ENCODE data around the gene LRRC75A. TPM values are rescaled to one million over a fixed set of nuclear protein-coding genes. Genes with fewer than 3 reads are reported as not detected.

Gene LRRC75A
- total and polyA plus RNA-seq, 2 of the 8 experiments (the other 6 are each of a cell fraction or from before 2014, with no cell fraction given): 9.7 to 9.9 TPM

DNA sequence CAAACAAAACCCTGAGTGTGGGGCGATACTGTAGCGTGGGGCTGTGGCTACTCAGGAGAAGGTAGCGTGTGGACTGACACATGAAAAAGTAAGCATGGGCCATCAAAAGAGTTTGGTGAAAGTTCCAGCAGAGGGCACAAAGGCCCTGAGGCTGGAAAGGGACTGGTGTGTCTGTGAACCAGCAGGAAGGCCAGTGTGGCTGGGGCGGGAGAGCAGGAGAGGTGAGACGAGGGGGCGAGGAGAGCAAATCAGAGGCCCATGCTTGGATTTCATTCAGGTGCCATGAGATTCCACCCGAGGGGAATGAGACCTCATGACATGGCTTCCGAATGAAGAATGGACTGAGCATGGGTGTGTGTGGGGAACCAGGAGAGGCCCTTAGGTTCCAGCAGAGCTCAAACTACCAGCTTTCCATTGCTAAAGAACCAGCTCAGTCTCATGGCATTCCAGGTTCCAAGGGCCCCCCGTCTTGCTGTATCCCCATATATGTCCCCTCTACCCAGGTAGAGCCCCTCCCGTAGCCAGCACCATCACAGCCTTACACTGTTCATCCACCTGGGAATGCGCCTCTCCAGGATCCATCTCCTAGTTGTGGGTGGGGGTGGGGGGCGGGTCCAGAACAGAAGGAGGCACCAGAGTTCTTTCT is 45.5 kb downstream of the LRRC75A start:
- no peak overlapping the region for H3K56ac ChIP-seq (replicated peaks; ENCODE audit: insufficient read length, low read depth, low read length)
- H3K23ac ChIP-seq (ENCODE audit: insufficient read length): no peak overlapping the region
- no peak overlapping the region for H2BK12ac ChIP-seq (ENCODE audit: low read depth, low read length)
- no peak overlapping the region for H2AK5ac ChIP-seq (ENCODE audit: low read depth, low read length)
- TF ChIP-seq CBX5 (IDR thresholded peaks at IDR 0.05; ENCODE audit: low read depth, low read length) (no peak), MAFK (IDR thresholded peaks at IDR 0.05; ENCODE audit: low read depth, low read length) (no peak), RAD21 (IDR thresholded peaks at IDR 0.05 in 1 of 2, conservative IDR thresholded peaks at IDR 0.05 in 1 of 2; ENCODE audit: low read depth in 2 of 2, low read length in 2 of 2) (peak; percentile 21 to 45; a peak in 3 of 4 replicates), HDAC2 (IDR thresholded peaks at IDR 0.05; ENCODE audit: borderline replicate concordance in 1 of 2, low read depth in 2 of 2, low read length in 2 of 2) (no peak), JUND (IDR thresholded peaks at IDR 0.05; ENCODE audit: low read length) (no peak), POLR2AphosphoS5 (IDR thresholded peaks at IDR 0.05; ENCODE audit: low read depth, low read length) (peak; percentile 13; the same call in 1 of the 2 replicates), POLR2A (IDR thresholded peaks at IDR 0.05; ENCODE audit: control extremely low read depth in 1 of 2, low read depth in 2 of 2, low read length in 2 of 2) (peak in 1 of 2 experiments; percentile 77; a peak in 1 of 3 replicates), SAP30 (IDR thresholded peaks at IDR 0.05; ENCODE audit: insufficient read depth, insufficient replicate concordance, low read length) (no peak)
- TF ChIP-seq, protein P1, sequence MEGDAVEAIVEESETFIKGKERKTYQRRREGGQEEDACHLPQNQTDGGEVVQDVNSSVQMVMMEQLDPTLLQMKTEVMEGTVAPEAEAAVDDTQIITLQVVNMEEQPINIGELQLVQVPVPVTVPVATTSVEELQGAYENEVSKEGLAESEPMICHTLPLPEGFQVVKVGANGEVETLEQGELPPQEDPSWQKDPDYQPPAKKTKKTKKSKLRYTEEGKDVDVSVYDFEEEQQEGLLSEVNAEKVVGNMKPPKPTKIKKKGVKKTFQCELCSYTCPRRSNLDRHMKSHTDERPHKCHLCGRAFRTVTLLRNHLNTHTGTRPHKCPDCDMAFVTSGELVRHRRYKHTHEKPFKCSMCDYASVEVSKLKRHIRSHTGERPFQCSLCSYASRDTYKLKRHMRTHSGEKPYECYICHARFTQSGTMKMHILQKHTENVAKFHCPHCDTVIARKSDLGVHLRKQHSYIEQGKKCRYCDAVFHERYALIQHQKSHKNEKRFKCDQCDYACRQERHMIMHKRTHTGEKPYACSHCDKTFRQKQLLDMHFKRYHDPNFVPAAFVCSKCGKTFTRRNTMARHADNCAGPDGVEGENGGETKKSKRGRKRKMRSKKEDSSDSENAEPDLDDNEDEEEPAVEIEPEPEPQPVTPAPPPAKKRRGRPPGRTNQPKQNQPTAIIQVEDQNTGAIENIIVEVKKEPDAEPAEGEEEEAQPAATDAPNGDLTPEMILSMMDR (IDR thresholded peaks at IDR 0.05; ENCODE audit: control extremely low read depth in 1 of 3, insufficient read depth in 1 of 3, low read depth in 1 of 3, low read length in 3 of 3): peak; percentile 1 to 33 (median 6); a peak in 3 of 4 replicates
- POLR2A ChIA-PET (ENCODE audit: partially characterized antibody): interaction anchor here (0.7 to 17.6 kb wide), 7 partner anchors 5 to 94 kb away, joined by 3 to 204 read pairs (median 4); partner anchors contain the start of gene CENPV
- H3K79me2 ChIP-seq (ENCODE audit: control insufficient read depth in 1 of 2, insufficient read depth in 2 of 2, low read length in 2 of 2): no peaks in the 10 kb centered on the region; a peak in 1 of 4 replicates
- H2BK20ac ChIP-seq (ENCODE audit: low read length): no peak overlapping the region
- peaks cover 0 to 5% (median under 1%) of the 10 kb centered on the region in 4 experiments; a peak in 2 of 7 replicates for H3K4me1 ChIP-seq (replicated peaks in 1 of 4; ENCODE audit: control insufficient read depth in 3 of 4, insufficient read depth in 4 of 4, low read length in 3 of 4)
- no peaks in the 10 kb centered on the region for H3K9me3 ChIP-seq (ENCODE audit: insufficient read depth in 2 of 2, low read depth in 1 of 2, low read length in 1 of 2)
- no peak overlapping the region for H2BK120ac ChIP-seq (replicated peaks; ENCODE audit: low read depth, low read length)
- no peak overlapping the region for H3K18ac ChIP-seq (ENCODE audit: extremely low read depth, low read length)
- H3K36me3 ChIP-seq (ENCODE audit: control insufficient read depth in 2 of 4, insufficient read depth in 4 of 4, low read length in 3 of 4): peaks cover 7 to 61% (median 26%) of the 10 kb centered on the region in 4 experiments
- no peak overlapping the region for H2BK5ac ChIP-seq (ENCODE audit: low read depth, low read length)
- 88% methylated on average over 11 of the region's 12 CpGs; no CpG with 5 or more reads in 1 of the 2 experiments for WGBS, 2 experiments (ENCODE audit: extremely low coverage in 1 of 2, insufficient coverage in 1 of 2, insufficient read length in 1 of 2, insufficient replicate concordance in 2 of 2, low coverage in 1 of 2, low lambda C conversion rate in 2 of 2, missing lambda C conversion rate in 1 of 2)
- no peak overlapping the region for H3K4me2 ChIP-seq (ENCODE audit: insufficient read depth in 1 of 2, low read depth in 2 of 2, low read length in 2 of 2)
- H4K91ac ChIP-seq (replicated peaks; ENCODE audit: insufficient read length, low read length): no peak overlapping the region
- FAIRE-seq: no peak
- no peak overlapping the region for H2BK15ac ChIP-seq (ENCODE audit: low read length)
- no peak overlapping the region for H4K8ac ChIP-seq (ENCODE audit: extremely low read depth, insufficient read depth, low read length)
- peaks cover 3% of the 10 kb centered on the region; the same call in 1 of the 2 replicates for H3K79me1 ChIP-seq (ENCODE audit: low read depth, low read length)
- H3K4ac ChIP-seq (replicated peaks; ENCODE audit: insufficient read length, low read depth, low read length): no peak overlapping the region
- DNase-seq (ENCODE audit: low read depth in 1 of 2, low spot score in 2 of 2): peak in 1 of 2 experiments; percentile 63
- H3K27ac ChIP-seq (ENCODE audit: low read depth, low read length): no peak overlapping the region
- H3K9ac ChIP-seq (replicated peaks in 1 of 4; ENCODE audit: extremely low read depth in 1 of 4, low read depth in 3 of 4, low read length in 3 of 4): no peak overlapping the region; a peak in 1 of 7 replicates
- H2AFZ ChIP-seq (ENCODE audit: low read length): no peak overlapping the region
- no peak overlapping the region for H3K4me3 ChIP-seq (ENCODE audit: extremely low read depth in 1 of 4, insufficient read depth in 2 of 4, low read depth in 3 of 4, low read length in 4 of 4)
- peak overlapping the region; percentile 47 for H4K5ac ChIP-seq (ENCODE audit: insufficient read length, low read depth, low read length)
- H3K23me2 ChIP-seq (ENCODE audit: low read depth, low read length): no peaks in the 10 kb centered on the region; the same call in 1 of the 2 replicates
- no peak overlapping the region for H3K14ac ChIP-seq (ENCODE audit: insufficient read length)
- CTCF ChIA-PET (ENCODE audit: partially characterized antibody): interaction anchor here (0.6 to 36.9 kb wide), 6 partner anchors 9 to 96 kb away, joined by 3 to 941 read pairs (median 7); partner anchors contain the start of gene TRPV2
- H4K20me1 ChIP-seq (replicated peaks in 1 of 2; ENCODE audit: control insufficient read depth in 1 of 2, insufficient read depth in 2 of 2, low read length in 2 of 2): peaks cover 5 to 38% of the 10 kb centered on the region in 2 experiments
- H3K27me3 ChIP-seq (replicated peaks in 1 of 4; ENCODE audit: control insufficient read depth in 3 of 4, extremely low read depth in 1 of 4, insufficient read depth in 3 of 4, low read length in 3 of 4): no peaks in the 10 kb centered on the region

All from H1 (cell line).